Measurements from ENCODE around the gene RBCK1. TPM values are rescaled to one million over a fixed set of nuclear protein-coding genes. Genes with fewer than 3 reads are reported as not detected.
A peak's percentile ranks its signal among the peaks of the same experiment; 100 is the strongest.

RBCK1 gene
- total and polyA plus RNA-seq, 5 donors = 42.1 to 52.4 (median 46.6) TPM

DNA sequence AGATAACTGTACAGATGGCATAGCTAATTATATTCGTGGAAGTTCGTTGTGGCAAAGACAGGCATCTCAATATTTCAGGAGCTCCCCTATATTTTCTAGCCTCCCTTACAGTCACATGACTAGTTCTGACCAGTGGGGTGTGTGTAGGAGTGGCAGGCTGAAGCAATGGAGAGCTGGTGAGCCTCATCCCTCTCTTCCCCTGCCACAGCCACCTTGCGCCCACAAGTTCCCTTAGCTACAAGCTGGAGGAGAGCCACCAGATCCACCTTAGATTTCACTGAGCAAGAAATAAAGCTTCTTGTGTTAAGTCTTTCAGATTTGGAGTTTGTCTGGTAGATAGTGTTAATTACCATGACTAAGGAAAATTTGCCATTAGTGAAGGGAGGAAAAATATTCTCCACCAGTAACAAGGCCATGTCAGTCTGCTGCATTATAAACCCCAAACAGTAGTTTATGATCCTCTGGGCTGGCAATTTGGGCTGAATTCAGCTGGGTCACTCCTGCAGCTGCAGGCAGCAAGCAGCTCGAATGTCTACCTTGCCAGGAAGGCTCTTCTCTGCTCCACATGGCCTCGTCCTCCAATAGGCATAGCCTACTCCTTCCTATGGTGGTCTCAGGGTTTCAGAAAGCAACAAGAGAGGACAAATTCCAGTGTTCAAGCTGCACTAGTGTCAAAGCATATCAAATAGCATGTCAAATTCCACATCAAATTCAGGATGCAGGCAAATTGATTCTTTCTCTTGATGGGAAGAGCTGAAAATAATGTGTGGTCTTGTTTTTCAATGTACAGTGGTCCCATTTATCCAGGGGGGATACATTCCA, 7.4 kb upstream of the RBCK1 start:
- no peak overlapping the region for H3K4me3 ChIP-seq (ENCODE audit: low read length)
- DNase-seq (no peak), ATAC-seq (no peak)
- 69% methylated on average over 5 of the region's 5 CpGs for WGBS
- no peaks in the 10 kb centered on the region for H3K27me3 ChIP-seq (ENCODE audit: control insufficient read depth, insufficient read depth)
- H3K4me1 ChIP-seq (ENCODE audit: control insufficient read depth, insufficient read depth, low read length) = peaks cover 3% of the 10 kb centered on the region
- H3K9me3 ChIP-seq (ENCODE audit: control insufficient read depth, low read length) = no peaks in the 10 kb centered on the region
- intact Hi-C loops (cut with DNase I) = no loop called here
- no peak overlapping the region for H3K27ac ChIP-seq (ENCODE audit: low read length)

DNA sequence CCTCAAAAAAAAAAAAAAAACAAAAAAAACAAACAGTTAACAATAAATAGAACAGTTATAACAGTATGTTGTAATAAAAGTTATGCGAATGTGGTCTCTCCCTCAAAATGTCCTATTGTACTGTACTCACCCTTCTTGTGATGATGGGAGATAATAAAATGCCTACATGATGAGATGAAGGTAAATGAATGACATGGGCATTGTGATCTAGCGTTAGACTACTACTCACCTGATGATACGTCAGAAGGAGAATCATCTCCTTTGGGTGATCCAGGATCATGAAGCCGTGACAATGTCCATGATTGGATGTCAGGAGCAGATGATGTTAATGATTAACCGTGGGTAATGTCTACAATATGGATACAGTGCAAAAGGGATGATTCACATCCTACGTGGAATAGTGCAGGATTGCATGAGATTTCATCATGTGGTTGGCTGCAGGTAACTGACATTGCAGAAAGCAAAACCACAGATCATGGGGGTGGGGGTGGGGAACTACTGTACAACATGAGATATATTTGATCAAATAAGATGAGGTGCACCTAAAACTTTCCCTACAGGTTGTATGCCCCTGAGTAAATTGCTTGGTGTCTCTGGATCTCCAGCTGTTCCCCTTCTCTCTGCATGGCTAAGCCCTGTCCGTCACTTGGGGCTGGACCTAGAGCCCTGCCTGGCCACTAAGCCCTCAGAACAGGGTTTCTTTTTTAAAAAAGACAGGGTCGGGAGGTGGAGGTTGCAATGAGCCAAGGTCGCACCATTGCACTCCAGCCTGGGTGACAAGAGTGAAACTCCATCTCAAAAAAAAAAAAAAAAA, 6.2 kb upstream of the RBCK1 start:
- intact Hi-C loops (cut with DNase I) = no loop called here
- no peak for ATAC-seq

DNA sequence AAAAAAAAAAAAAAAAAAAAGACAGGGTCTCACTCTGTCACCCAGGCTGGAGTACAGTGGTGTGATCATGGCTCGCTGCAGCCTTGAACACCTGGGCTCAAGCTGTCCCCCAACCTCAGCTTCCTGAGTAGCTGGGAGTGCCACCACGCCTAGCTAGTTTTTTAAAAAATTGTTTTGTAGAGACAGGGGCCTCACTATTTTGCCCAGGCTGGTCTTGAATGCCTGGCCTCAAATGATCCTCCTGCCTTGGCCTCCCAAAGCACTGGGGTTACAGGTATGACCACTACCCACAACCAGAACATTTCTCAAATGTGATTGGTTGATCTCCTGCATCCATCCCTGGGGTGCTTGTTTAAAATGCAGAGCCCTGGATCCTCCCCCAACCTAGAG, 5.6 kb upstream of the RBCK1 start:
- no peaks in the 10 kb centered on the region for H3K9me3 ChIP-seq (ENCODE audit: control insufficient read depth, low read length)
- no peaks in the 10 kb centered on the region for H3K27me3 ChIP-seq (ENCODE audit: control insufficient read depth, insufficient read depth)
- H3K4me1 ChIP-seq (ENCODE audit: control insufficient read depth, insufficient read depth, low read length) = peaks cover 2% of the 10 kb centered on the region
- ATAC-seq (no peak), DNase-seq (no peak)
- intact Hi-C loops (cut with DNase I) = no loop called here
- 92% methylated on average over 2 of the region's 2 CpGs for WGBS
- H3K27ac ChIP-seq (ENCODE audit: low read length) = no peak overlapping the region
- H3K4me3 ChIP-seq (ENCODE audit: low read length) = no peak overlapping the region

More for the DNA sequence above, 6.2 kb upstream of the RBCK1 start:
- H3K4me3 ChIP-seq (ENCODE audit: low read length) = no peak overlapping the region
- no peaks in the 10 kb centered on the region for H3K27me3 ChIP-seq (ENCODE audit: control insufficient read depth, insufficient read depth)
- no peaks in the 10 kb centered on the region for H3K9me3 ChIP-seq (ENCODE audit: control insufficient read depth, low read length)
- H3K4me1 ChIP-seq (ENCODE audit: control insufficient read depth, insufficient read depth, low read length) = peaks cover 3% of the 10 kb centered on the region
- 86% methylated on average over 9 of the region's 9 CpGs for WGBS
- no peak overlapping the region for H3K27ac ChIP-seq (ENCODE audit: low read length)
- DNase-seq = no peak

DNA sequence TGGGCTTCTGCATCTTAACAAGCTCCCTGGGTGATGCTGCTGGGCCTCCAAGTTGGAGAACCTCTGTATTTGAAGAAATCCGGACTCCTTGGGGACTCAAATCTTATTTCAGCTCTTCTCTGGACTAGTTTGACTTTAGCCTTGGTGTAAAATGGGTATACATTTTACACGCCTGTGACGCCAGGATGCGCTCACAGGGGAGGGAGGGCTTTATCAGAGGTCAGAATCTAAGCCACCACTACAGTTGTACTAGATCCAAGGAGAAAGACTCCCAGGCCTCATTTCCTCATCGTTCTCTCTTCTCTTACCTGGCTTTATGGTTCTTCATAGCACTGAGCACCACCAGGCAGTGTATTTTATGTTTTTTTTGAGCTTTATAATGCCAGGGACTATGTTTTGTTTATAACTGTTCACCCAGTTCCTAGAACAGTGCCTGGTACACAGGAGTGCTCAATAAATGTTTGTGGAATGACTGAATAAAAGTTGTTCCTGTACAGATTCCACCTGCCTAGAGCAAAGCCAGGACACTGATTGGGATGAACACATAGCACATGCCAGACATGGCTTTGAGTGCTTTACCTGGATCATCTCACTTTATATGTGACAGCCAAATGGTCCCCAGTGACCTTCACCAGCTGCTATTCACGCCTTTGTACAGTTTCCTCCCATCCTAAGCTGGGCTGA, 5.1 kb upstream of the RBCK1 start:
- Histone ChIP-seq H3K27ac (ENCODE audit: low read length) (no peak overlapping the region), H3K4me3 (ENCODE audit: low read length) (no peak overlapping the region), H3K9me3 (ENCODE audit: control insufficient read depth, low read length) (no peaks in the 10 kb centered on the region), H3K4me1 (ENCODE audit: control insufficient read depth, insufficient read depth, low read length) (peaks cover 2% of the 10 kb centered on the region), H3K27me3 (ENCODE audit: control insufficient read depth, insufficient read depth) (no peaks in the 10 kb centered on the region)
- no peak for DNase-seq
- intact Hi-C loops (cut with DNase I) = no loop called here
- no peak for ATAC-seq
- WGBS = 93% methylated on average over 6 of the region's 6 CpGs

DNA sequence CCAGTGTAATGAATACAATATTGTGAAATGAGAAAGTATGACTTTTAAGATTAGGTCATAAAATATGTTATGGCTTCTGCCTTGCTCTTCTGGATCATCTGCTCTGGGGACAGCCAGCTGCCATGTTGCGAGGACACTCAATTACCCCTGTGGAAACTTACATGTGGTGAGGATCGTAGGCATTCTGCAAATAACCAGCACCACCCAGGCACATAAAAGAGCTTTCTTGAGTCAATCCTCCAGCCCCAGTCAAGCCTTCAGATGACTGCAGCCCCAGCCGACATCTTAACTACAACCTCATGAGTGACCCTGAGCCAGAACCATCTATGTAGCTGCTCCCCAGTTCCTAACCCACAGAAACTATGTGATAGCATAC, 4.5 kb upstream of the RBCK1 start:
- no peak for ATAC-seq
- WGBS = 98% methylated on average over 3 of the region's 3 CpGs

DNA sequence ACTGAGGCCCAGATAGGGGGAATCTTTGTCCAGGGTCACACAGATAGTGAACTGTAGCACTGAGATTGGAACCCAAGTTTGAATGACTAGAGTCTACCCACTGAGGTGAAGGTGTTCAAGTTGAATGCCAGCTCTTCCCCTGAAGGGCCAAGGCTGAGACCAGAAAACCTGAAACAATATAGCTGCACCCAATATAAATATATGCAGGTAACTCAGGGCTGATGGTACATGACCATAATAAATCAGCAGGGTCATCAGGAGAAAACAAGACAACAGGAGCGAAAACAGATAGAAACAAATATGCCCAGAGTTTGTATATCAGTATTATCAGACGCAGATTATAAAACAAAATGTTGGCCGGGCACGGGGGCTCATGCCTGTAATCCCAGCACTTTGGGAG, 4.0 kb upstream of the RBCK1 start:
- 96% methylated on average over 4 of the region's 4 CpGs for WGBS
- Histone ChIP-seq H3K27me3 (ENCODE audit: control insufficient read depth, insufficient read depth) (no peaks in the 10 kb centered on the region), H3K4me3 (ENCODE audit: low read length) (no peak overlapping the region), H3K9me3 (ENCODE audit: control insufficient read depth, low read length) (no peaks in the 10 kb centered on the region), H3K4me1 (ENCODE audit: control insufficient read depth, insufficient read depth, low read length) (peaks cover 2% of the 10 kb centered on the region), H3K27ac (ENCODE audit: low read length) (no peak overlapping the region)
- intact Hi-C loops (cut with DNase I) = no loop called here
- ATAC-seq = no peak
- DNase-seq = no peak

More for the DNA sequence above, 4.5 kb upstream of the RBCK1 start:
- Histone ChIP-seq H3K27me3 (ENCODE audit: control insufficient read depth, insufficient read depth) (no peaks in the 10 kb centered on the region), H3K4me3 (ENCODE audit: low read length) (no peak overlapping the region), H3K27ac (ENCODE audit: low read length) (no peak overlapping the region), H3K4me1 (ENCODE audit: control insufficient read depth, insufficient read depth, low read length) (peaks cover 2% of the 10 kb centered on the region), H3K9me3 (ENCODE audit: control insufficient read depth, low read length) (no peaks in the 10 kb centered on the region)
- intact Hi-C loops (cut with DNase I) = no loop called here
- no peak for DNase-seq

DNA sequence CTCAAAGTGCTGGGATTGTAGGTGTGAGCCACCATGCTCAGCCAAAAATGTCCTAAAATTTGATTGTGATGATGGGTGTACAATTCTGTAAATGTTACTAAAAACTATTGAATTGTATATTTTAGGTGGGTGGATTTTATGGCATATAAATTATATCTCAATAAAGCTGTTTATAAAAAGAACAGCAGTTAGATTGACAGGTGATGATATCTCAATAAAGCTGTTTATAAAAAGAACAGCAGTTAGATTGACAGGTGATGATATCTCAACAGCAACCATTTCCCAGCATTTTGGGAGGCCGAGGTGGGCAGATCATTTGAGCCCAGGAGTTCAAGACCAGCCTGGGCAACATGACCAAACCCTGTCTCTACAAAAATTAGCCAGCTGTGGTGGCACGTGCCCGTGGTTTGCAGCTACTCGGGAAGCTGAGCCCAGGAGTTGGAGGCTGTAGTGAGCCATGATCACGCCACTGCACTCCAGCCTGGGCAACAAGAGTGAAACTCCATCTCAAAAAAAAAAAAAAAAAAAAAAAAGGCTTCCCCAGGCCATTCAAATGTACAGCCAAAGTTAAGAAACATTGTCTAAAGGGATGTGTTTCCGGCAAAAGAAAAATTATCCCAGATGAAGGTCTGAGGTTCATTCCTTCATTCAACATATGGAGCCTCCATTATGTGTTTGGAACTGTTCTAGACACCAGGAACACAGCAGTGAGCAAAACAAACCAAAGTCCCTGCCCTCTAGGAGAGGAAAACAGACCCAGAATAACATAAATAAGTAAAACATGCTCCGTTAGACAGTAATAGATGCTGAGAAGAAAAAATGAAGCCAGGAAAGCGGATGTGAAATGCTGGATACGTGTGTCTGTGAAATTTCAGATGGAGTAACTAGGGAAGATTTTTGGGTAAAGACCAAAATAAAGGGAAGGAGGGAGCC, 1.6 kb upstream of the RBCK1 start:
- 83% methylated on average over 9 of the region's 9 CpGs for WGBS
- Histone ChIP-seq H3K27me3 (ENCODE audit: control insufficient read depth, insufficient read depth) (no peaks in the 10 kb centered on the region), H3K27ac (ENCODE audit: low read length) (no peak overlapping the region), H3K9me3 (ENCODE audit: control insufficient read depth, low read length) (no peaks in the 10 kb centered on the region), H3K4me1 (ENCODE audit: control insufficient read depth, insufficient read depth, low read length) (peaks cover 6% of the 10 kb centered on the region), H3K4me3 (ENCODE audit: low read length) (no peak overlapping the region)
- ATAC-seq (no peak), DNase-seq (no peak)
- intact Hi-C loops (cut with DNase I) = no loop called here

DNA sequence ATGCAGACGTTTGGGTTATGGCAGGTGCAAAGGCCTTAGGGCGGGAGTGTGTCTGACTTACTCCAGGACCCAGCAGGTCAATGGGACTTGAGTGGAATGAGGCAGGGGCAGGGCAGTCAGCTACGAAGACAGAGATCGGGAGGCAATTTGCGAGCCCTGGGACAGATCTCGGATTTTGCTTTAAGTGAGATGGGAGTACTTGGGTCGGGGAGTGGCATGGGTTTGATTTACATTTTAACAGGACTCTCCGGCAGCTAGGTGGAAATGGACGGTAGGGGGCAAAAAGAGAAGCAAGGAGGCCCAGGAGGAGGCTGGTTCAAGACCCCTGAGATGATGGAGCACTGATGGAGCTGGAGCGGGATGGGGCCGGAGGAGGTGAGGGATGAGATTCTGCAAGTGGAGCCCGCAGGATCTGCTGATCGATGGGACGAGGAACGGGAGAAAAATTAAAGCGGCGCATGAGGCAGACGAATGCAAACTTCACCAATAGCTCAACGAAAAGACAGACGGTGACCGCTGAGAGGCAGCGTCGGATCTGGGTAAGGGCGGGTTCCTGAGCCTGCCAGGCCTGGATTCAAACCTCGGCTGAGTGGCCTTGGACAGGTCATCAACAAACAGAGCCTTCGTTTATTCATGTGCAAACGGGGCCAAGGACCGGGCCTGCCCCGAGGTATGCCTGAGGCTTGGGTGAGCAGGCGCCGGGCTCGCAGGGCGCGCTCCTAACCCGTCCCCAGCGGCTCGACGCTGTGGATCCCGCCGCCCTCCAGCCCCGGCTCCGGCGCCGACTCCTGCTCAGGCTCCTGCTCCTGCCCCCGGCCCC, 756 bp upstream of the RBCK1 start:
- H3K4me3 ChIP-seq (ENCODE audit: low read length) = peak overlapping the region; percentile 89
- 6% methylated on average over 45 of the region's 45 CpGs for WGBS
- peak overlapping the region; percentile 71 for H3K27ac ChIP-seq (ENCODE audit: low read length)
- H3K4me1 ChIP-seq (ENCODE audit: control insufficient read depth, insufficient read depth, low read length) = peaks cover 6% of the 10 kb centered on the region
- H3K27me3 ChIP-seq (ENCODE audit: control insufficient read depth, insufficient read depth) = no peaks in the 10 kb centered on the region
- no peaks in the 10 kb centered on the region for H3K9me3 ChIP-seq (ENCODE audit: control insufficient read depth, low read length)
- intact Hi-C loops (cut with DNase I) = no loop called here
- ATAC-seq (peak; percentile 87 to 92), DNase-seq (peak; percentile 84 to 92 (median 91))

DNA sequence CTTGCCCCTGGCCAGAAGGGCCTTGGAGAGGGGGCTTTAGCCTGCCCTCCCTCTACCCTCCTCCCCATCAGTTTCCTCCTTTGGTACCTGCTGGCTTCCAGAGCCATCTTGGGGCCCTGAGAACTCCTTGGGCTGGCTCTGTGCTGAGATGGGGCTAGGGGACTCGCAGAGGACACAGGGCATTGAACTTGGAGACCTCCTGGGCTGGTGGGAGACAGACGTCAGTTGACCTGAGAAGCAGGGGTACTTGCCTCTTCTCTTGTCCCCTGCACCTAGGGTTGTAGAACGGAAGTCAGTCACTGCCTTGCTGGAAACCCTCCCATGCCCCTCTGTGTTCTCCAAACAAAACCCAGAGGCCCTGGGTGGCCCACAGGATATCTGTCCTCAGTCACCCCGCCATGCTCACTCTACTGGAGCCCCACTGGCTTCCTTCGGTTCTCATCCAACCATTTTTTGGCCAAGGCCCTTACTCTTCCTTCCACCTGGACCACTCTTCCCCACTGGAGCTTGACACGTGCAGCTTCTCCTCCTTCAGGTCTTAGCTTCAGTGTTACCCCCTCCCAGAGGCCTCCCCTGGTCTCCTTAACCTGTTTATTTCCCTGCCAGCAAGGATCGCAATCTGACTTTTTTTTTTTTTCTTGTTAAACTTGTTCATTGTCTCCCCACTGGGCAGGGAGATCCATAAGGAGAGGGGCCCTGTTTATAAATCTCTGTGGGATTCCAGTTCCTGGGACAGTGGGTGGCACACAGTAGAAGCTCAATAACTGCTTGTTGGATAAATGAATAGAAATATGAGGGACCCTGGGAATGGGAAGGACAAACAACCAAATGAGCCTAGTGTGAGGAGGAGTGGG, 971 bp downstream of the RBCK1 start:
- 23% methylated on average over 7 of the region's 7 CpGs for WGBS
- intact Hi-C loops (cut with DNase I) = no loop called here
- peak; percentile 1 to 16 for ATAC-seq

More for the DNA sequence above, 971 bp downstream of the RBCK1 start:
- no peaks in the 10 kb centered on the region for H3K9me3 ChIP-seq (ENCODE audit: control insufficient read depth, low read length)
- DNase-seq = no peak
- H3K27me3 ChIP-seq (ENCODE audit: control insufficient read depth, insufficient read depth) = no peaks in the 10 kb centered on the region
- H3K4me3 ChIP-seq (ENCODE audit: low read length) = peak overlapping the region; percentile 89
- peak overlapping the region; percentile 87 for H3K27ac ChIP-seq (ENCODE audit: low read length)
- H3K4me1 ChIP-seq (ENCODE audit: control insufficient read depth, insufficient read depth, low read length) = peaks cover 6% of the 10 kb centered on the region

Measured in right cardiac atrium (tissue), 5 donors.